HG02610 (cell line): ENCODE measurements around the gene KLHL40.

Experiments
- ATAC-seq: cut with Tn5 transposase; IDR thresholded peaks from one replicate; pipeline ENCODE4 v1.9.1; 2021; ENCODE audit warnings: mild to moderate bottlenecking, moderate library complexity; ENCODE audit not compliant: unreplicated experiment

The KLHL40 gene, protein sequence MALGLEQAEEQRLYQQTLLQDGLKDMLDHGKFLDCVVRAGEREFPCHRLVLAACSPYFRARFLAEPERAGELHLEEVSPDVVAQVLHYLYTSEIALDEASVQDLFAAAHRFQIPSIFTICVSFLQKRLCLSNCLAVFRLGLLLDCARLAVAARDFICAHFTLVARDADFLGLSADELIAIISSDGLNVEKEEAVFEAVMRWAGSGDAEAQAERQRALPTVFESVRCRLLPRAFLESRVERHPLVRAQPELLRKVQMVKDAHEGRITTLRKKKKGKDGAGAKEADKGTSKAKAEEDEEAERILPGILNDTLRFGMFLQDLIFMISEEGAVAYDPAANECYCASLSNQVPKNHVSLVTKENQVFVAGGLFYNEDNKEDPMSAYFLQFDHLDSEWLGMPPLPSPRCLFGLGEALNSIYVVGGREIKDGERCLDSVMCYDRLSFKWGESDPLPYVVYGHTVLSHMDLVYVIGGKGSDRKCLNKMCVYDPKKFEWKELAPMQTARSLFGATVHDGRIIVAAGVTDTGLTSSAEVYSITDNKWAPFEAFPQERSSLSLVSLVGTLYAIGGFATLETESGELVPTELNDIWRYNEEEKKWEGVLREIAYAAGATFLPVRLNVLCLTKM

DNA sequence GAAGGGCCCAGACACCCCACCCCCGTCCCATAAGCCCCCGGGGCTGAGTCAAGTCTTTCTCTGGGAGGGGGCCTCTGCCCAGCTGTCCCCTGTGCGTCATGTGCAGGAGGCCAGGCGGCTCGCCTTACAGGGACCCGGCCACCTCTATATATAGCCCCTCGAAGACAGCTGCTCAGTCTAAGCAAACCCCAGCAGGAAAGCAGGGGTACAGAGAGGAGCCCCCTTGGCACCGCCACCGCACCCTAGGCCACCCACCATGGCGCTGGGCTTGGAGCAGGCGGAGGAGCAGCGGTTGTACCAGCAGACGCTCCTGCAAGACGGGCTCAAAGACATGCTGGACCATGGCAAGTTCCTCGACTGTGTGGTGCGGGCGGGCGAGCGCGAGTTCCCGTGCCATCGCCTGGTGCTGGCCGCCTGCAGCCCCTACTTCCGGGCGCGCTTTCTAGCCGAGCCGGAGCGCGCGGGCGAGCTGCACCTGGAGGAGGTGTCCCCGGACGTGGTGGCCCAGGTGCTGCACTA is at the start of gene KLHL40:
KLHL40 (plus strand) TSS at position 175 of the 519 bp plus-strand sequence; CDS start at position 257, 82 bp downstream.
- ATAC-seq: no peak

DNA sequence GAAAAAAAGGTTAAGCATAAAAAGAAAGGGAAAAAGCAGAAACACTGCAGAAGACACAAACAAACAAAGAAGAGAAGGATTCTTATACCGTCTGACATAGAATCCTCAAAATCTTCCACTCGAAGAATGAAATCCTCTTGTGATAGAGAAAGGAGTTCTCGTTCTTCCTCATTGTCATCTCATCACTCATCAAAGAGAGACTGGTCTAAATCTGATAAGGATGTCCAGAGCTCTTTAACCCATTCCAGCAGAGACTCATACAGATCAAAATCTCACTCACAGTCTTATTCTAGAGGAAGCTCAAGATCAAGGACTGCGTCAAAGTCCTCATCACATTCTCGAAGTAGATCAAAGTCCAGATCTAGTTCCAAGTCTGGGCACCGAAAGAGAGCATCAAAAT is 48.3 kb upstream of the KLHL40 start:
- no peak for ATAC-seq

DNA sequence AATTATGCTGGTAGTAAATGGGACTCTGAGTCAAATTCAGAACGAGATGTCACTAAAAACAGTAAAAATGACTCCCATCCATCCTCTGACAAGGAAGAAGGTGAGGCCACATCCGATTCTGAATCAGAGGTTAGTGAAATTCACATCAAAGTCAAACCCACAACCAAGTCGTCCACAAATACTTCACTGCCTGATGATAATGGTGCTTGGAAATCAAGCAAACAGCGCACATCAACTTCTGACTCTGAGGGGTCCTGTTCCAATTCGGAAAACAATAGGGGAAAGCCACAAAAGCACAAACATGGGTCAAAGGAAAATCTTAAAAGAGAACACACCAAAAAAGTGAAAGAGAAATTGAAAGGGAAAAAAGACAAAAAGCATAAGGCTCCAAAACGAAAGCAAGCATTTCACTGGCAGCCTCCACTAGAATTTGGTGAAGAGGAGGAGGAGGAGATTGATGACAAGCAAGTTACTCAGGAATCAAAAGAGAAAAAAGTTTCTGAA is 46.9 kb upstream of the KLHL40 start:
- ATAC-seq: no peak

DNA sequence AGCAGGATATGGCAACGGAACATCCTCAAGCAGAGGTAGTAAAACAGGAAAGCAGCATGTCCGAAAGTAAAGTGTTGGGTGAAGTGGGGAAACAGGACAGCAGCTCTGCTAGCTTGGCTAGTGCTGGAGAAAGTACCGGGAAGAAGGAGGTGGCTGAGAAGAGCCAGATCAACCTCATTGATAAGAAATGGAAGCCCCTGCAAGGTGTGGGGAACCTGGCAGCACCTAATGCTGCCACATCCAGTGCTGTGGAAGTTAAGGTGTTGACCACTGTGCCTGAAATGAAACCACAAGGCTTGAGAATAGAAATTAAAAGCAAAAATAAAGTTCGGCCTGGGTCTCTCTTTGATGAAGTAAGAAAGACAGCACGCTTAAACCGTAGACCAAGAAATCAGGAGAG is 46.1 kb upstream of the KLHL40 start:
- ATAC-seq: no peak

DNA sequence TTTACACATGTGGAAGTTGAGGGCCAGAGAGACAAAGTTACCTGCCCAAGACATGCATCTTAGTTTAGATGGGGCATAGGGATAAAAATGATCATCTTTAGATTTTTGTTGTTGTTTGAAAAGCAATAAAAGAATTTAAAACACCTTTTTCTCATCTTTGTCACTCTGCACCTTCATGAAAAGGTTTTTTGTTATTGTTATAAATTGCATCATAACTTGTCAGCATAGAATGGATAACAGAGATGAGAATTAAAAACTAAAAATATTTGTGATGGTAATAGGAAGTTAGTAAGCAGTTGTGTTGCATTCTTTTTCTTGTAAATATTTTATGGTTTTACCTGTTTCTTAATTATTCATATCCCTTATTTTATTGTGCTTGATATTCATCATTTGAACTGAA is 45.2 kb upstream of the KLHL40 start:
- ATAC-seq: no peak

DNA sequence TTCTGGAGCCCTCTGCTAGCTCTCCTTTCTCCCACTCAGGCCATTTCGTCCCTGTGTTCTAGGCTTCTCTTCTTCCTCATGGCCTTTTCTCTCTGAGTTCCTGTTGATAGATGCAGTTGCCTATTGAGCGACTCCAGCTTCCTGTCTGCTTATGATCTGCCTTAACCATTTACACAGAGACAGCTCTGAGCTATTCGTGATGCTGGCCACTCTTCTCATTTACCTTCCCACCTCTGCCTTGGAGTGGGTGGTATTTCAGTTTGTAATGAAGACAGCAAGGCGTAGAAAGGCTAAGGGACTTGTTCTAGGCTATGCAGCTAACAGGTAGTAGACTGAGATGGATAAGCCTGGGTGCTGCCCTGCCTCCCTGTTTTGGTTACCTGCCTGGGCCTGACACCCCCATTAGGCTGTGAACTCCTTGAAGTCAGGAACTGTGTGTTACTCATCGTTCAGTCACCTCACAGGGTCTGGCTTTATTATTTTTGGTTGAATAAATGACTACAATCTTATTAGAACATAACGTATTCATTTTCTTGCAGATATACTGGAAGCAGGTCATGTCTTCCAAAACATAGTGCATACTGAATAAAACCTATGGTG is 44.5 kb upstream of the KLHL40 start:
- no peak for ATAC-seq

DNA sequence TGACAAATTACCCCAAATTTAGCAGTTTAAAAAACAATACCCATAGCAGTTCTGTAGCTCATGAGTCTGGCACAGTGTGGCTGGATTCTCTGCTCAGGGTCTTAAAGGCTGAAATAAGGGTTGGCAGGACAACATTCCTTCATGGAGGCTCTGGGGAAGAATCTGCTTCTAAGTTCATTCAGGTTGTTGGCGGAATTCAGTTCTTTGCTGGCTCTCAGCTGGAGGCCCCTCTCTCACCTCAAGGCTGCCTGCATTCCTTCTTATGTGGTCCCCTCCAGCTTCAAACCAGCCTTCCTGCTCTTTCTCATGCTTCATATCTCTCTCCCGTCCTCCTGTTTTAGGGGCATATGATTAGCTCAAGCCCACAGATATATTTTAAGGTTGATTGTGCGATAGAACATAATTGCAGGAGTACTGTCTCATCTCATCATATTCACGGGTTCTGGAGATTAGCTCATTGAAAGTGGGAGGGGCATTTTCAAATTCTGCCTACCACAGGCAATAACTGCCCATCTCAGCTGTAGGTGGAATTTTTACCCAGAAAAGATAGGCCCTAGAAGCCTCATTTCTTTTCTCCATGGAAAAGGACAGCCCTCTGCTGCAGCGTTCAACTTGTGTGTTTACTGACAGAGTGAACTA is 37.4 kb upstream of the KLHL40 start:
- no peak for ATAC-seq

DNA sequence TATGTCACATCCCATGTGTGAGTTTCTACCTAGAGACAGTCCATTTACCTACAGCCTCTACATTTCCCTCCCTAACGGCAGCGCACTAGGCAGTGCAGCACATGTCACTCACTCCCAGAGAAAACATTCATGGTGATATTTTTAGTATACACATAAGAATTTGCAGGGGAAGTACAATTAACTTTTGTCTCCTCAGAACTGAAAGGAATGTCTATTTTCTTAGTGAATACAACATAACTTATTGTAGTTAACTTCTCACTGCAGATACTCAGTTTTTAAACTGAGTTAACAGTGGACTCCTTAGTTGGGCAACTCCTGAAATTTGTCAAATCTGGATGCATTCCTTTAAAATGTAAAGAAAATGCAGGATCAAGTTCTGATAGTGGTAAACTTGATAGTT is 36.3 kb upstream of the KLHL40 start:
- no peak for ATAC-seq

DNA sequence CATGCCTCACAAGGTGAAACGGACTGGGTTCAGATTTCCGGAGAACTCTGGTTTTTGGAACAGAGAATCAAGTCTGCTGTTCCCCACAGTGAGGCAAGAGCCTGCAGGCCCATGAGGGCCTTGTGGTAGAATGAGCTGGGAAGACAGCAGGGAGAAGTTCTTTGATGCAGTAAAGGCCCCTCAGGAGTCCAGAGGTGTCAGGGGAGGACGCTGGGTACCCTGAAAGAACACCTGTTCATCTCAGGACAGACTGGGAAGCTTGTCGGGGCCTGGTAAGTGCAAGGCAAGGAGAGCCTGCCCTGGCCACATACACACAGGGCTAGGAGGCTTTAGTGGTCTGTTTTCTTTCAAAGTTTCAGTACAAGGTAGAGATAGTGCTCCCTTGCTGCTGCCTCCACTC is 35.6 kb upstream of the KLHL40 start:
- no peak for ATAC-seq

DNA sequence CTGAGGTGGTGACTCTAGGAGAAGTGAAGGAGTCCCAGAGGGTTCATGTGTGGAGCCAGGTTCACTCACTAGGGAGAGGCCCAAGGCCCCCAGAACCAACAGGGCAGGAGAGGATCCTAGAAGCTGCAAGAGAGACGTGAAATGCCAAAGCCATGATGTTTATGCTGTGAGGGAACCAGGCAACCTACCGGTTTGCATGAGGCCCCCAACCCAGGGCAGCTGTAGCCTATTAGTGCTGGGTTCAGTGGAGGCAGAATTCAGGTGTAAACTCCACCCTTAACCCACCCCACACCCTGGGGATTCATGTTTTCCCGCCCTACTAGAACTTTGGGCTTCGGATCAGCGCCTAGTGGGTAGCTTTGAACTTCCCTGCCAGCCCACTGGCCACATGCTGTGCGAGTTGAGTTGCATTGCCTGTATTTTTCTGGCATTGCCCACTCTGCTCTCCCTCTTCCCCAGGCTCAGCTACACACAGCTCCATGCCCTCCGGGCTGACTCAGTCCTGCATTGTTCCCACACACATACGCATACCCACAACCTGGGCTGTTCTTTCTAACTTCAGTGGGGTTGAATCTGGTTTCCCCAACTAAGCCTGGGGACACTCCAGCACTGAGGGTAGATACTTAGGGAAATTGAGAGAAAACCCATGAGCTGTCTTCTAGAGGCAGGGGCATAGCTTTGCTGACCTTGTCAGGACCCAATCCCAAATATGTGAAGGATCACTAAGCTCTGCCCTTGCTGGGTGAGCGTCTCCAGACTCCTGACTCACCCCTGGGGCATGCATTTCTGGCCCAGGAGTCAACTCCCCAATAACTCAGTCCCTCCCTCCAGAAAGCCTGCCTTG is 33.9 kb upstream of the KLHL40 start:
- no peak for ATAC-seq

DNA sequence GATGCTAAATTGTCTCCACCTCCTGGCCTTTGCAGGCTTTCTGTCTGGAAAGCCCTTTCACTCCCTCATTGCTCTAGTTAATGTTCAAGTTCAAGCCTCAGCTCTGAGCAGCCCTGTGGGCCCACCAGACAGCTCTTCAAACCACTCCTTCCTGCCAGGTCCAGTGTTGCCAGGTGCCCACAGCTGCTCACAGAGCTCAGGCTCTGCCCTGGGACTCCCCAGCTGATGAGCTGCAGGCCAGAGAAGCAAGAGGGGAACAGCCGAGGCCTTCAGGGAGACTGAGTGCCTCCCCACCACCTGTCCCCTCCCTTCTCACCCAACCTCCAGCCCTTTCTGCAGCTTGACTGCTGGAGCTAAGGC is 33.1 kb upstream of the KLHL40 start:
- no peak for ATAC-seq

DNA sequence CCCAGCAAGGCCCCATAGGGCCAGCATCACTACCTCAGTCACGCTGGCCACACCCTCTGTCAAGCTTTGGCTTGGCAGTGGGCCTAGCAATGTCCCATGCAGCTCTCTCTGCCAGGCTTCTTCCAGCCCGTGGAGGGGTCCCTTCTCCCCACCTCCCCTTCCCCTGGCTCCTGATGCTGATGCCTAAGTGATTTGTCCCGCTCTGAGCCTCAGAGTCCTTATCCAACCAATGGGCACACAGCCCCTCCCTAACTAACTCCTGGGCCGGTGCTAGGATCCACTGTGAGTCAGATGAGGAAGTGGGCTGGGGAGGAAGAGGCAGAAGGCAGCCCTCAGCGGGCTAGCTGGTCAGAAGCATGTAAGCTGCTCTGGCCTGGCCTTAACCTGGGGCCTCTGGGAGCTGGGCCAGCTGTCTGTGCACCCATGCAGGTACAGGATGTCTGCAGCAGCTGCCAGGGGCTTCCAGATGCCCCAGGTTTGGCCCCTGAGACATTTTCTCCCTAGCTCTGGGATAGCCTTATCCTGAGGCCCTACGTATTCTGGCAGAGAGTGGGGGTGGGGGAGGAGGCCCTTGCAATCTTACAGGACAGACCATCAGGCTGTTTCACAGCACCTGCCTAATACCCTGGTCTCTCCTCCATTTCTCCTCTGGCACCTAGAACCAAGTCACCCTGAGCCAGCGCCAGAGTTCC is 32.6 kb upstream of the KLHL40 start:
- ATAC-seq: peak; percentile 57

DNA sequence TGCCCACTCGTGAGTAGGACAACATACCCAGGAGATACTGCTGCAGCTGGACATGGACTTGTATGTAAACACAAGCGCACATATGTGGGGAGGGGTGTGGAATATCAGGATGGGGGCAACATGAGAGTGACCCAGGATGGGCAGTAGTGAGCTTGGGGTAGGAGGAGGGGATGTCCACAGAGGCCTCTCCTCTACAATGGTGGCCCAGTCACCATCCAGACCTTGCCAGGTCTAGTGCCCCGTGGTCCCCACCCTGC is 32.1 kb upstream of the KLHL40 start:
- no peak for ATAC-seq

DNA sequence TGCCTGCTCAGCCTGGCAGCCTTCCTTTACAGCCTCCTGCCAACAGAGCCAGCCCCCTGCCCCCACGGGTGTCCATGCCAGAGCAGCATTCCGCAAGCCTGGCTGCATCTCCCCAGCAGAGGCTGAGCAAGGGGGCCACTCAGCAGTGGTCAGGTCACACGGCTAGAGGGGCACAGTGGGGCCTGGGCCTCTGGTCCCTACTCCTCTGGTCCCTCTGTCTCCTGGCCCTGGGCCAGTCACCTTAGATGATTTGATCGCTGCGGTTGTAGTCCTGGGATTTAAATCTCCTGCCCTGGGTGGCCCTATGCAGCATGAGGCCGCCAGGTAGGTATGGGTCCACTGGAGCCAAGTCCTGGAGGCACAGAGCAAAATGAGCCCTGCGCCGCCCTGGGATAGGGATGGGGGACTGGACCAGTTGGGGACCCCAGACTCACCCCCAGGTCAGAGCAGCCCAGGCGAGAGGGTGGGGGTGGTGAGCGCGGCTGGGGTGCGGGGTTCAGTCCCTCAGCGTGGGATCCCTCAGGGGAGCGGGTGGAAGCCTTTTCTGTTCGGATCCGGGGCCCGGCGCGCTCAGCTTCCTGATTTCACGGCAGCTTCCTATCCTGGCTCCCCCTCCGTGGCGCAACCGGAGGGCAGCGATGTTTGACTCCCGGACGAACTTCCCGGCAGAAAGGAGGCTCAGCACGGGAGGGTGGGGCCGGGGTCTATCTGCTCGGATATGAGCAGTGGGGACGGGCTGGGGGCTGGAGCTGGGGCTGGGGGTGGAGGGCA is 31.6 kb upstream of the KLHL40 start, which contains the start of gene ZBTB47:
ZBTB47 (plus strand) TSS at position 138 of the 771 bp plus-strand sequence. CDS start 4,659 bp downstream, outside the sequence.
- no peak for ATAC-seq

DNA sequence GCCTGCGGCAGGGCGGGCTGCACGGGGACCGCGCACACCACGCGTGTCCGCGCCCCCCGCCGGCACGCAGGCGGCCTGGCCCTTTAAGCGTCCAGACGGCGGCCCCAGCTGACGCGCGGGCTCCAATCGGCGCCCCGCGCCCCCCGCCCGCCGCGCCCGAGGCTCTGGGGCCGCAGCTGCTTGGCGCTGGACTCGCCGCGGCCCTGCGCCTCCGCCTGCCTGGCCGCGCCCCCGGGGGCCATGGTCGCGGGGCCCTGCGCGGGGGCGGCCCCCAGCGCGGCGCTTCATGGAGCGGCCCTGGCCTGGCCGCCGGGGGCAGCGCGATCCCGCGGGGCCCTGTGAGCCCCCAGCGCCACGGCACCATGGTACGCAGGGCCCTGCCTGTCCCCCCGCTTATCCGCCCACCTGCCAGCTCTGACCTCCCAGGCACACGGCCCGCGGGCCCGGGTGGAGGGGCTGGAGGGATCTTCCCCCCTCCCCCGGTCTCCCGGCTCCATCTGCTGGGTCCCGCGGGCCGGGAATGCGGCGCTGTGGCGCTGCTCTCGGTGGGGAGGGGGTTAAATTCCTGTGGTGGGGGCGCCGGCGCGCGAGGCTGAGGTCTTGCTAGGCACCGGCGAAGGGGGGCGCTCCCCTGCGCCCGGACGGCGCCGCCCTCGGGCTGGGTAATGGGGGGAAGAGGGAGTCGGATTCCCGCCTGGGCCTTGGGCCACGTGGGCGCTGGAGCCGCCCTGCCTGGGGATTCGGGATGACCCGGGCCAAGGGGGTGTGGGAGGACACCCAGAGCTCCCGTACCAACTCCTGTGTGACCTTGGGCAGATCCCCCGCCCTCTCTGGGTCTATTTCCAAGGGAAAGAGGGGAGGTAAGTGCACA is 30.8 kb upstream of the KLHL40 start:
- ATAC-seq: no peak

DNA sequence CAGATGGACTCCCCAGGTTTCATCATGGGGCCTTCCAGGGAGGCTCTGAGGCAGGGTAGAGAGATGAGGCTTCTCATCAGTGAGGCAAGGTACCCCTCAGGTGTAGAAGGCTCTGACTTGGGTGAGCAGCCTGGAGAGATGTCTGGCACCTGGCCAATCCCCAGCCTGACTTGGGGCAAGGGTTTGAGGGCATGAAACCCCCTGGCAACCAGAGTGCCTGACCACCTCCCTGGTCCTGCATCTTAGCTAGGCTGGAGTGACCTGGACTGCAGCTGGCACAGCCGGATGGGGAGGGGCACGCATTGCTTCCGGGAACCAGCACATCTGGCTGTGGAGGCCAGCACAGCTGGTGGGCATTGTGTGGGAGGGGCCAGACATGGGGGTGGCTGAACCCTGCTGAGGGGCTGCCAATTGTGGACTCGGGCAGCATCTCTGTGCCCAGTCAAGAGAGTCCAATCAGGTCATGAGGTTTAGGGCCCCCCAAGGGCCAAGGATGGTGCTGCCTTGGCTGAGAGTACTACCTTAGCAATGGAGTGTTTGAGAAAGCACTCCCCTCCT is 29.9 kb upstream of the KLHL40 start:
- no peak for ATAC-seq

DNA sequence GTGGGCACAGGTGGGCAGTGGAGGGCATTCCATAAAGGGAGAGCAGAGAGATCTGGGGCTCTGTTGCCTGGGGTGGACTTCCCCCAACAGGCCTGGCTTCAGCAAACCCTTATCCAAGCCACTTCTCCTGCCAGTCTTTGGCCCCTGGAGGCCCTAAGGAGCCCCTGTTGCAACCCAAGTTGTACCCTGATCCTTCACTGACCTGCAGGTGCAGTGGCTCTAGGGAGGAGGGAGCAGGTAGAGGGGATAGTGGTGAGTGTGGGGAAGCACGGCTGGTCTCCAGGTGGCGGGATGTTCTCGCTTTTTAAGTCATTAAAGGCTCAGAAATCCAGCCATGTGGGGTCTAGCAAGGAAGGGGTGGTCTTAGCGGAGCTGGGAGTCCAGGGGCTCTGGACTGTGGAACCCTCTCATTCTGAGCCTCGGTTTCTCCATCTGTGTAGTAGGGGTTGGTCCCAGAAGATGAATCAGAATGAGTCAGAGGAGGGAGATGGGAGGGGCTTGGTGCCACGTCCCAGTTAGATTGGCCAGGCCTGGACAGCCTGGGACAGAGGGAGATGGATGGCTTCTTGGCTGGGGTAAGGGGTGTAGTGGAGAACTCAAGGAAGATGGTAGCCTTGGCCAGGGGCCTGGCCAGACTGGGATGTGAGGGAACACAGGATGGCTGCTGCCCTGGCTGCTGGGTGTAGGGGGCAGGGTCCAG is 29.2 kb upstream of the KLHL40 start:
- ATAC-seq: no peak
